ENCODE results near the gene ZBTB42. TPM values are rescaled to one million over a fixed set of nuclear protein-coding genes. Genes with fewer than 3 reads are reported as not detected.

The ZBTB42 gene
- total and polyA plus RNA-seq, 2 of the 13 experiments (the other 11 are each of a cell fraction or from before 2014, with no cell fraction given) = 2.8 to 4.2 TPM

DNA sequence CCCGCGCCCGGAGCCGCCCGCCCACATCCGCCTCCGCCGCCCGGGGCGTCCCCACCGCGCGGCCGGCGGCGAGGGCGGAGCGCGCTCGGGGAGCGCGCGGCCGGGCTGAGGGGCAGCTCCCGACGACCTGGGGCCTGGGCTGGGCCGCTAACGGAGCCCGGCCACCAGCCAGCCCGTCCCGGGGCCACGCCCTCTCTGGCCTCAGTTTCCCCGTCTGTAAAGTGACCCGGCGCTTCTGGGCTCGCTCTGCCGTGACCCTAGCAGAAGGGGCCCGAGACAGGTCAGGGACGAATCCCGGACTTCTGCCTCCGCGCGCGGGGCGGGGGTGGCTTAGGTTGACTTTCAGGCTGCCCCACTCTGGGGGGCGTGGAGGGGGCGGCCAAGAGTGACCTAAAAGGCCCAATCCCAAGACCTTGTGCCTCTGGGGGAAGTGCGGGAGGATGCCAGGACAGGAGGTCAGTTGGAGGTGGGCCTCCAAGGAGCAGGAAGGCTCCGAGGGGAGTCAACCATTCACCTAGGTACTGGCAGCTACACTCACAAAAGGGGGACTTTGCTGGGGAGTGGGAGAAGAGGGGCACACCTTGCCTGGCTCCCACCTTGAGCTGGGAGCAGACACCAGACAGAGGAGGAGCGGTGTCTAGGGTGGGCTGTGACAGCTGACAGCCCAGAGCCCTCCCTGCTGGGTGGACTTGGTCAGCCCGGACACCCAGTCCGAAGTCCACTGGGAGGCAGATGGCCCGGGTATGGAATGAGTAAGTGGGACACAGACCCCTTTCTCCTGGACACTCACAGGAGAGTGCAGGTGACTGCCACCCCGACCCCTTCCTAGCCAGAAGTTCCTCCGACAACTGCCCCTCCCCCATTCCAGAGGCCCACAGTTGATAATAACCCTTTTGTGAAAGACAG is 4.9 kb upstream of the ZBTB42 start (continued):
- TF ChIP-seq, protein P1, sequence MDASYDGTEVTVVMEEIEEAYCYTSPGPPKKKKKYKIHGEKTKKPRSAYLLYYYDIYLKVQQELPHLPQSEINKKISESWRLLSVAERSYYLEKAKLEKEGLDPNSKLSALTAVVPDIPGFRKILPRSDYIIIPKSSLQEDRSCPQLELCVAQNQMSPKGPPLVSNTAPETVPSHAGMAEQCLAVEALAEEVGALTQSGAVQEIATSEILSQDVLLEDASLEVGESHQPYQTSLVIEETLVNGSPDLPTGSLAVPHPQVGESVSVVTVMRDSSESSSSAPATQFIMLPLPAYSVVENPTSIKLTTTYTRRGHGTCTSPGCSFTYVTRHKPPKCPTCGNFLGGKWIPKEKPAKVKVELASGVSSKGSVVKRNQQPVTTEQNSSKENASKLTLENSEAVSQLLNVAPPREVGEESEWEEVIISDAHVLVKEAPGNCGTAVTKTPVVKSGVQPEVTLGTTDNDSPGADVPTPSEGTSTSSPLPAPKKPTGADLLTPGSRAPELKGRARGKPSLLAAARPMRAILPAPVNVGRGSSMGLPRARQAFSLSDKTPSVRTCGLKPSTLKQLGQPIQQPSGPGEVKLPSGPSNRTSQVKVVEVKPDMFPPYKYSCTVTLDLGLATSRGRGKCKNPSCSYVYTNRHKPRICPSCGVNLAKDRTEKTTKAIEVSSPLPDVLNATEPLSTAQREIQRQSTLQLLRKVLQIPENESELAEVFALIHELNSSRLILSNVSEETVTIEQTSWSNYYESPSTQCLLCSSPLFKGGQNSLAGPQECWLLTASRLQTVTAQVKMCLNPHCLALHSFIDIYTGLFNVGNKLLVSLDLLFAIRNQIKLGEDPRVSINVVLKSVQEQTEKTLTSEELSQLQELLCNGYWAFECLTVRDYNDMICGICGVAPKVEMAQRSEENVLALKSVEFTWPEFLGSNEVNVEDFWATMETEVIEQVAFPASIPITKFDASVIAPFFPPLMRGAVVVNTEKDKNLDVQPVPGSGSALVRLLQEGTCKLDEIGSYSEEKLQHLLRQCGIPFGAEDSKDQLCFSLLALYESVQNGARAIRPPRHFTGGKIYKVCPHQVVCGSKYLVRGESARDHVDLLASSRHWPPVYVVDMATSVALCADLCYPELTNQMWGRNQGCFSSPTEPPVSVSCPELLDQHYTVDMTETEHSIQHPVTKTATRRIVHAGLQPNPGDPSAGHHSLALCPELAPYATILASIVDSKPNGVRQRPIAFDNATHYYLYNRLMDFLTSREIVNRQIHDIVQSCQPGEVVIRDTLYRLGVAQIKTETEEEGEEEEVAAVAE (CRISPR knock-in tag; IDR thresholded peaks at IDR 0.05; ENCODE audit: borderline replicate concordance) = 0 out of 2 replicates have a peak, but pooled peaks have one; percentile 27
- peak; percentile 25 for TF ChIP-seq HNRNPLL (IDR thresholded peaks at IDR 0.05; ENCODE audit: low read depth, low read length, poor library complexity, severe bottlenecking)
- TF ChIP-seq NFE2L2 (IDR thresholded peaks at IDR 0.05; ENCODE audit: low read length) = no peak
- TF ChIP-seq HDAC1 (CRISPR knock-in tag; IDR thresholded peaks at IDR 0.05) = peak; percentile 60
- TF ChIP-seq MAF1 (CRISPR knock-in tag; IDR thresholded peaks at IDR 0.05; ENCODE audit: borderline replicate concordance) = no peak
- no peak for TF ChIP-seq PREB (CRISPR knock-in tag; IDR thresholded peaks at IDR 0.05)
- 0 out of 2 replicates have a peak, but pooled peaks have one; percentile 15 for TF ChIP-seq ZNF605 (CRISPR knock-in tag; IDR thresholded peaks at IDR 0.05)
- TF ChIP-seq RBAK (CRISPR knock-in tag; IDR thresholded peaks at IDR 0.05) = no peak
- 0 out of 2 replicates have a peak, but pooled peaks have one; percentile 48 for TF ChIP-seq ZBTB42 (CRISPR knock-in tag; IDR thresholded peaks at IDR 0.05)
- peak; percentile 52; the same call in 1 of the 2 replicates for TF ChIP-seq GABPB1 (CRISPR knock-in tag; IDR thresholded peaks at IDR 0.05)
- peak; percentile 15; the same call in 1 of the 2 replicates for TF ChIP-seq HES4 (CRISPR knock-in tag; IDR thresholded peaks at IDR 0.05; ENCODE audit: borderline replicate concordance)
- TF ChIP-seq, protein P2, sequence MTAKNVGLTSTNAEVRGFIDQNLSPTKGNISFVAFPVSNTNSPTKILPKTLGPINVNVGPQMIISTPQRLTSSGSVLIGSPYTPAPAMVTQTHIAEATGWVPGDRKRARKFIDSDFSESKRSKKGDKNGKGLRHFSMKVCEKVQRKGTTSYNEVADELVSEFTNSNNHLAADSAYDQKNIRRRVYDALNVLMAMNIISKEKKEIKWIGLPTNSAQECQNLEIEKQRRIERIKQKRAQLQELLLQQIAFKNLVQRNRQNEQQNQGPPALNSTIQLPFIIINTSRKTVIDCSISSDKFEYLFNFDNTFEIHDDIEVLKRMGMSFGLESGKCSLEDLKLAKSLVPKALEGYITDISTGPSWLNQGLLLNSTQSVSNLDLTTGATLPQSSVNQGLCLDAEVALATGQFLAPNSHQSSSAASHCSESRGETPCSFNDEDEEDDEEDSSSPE (CRISPR knock-in tag; IDR thresholded peaks at IDR 0.05) = no peak
- peak; percentile 26; the same call in 1 of the 2 replicates for TF ChIP-seq FOSL2 (CRISPR knock-in tag; IDR thresholded peaks at IDR 0.05)
- TF ChIP-seq, protein P3, sequence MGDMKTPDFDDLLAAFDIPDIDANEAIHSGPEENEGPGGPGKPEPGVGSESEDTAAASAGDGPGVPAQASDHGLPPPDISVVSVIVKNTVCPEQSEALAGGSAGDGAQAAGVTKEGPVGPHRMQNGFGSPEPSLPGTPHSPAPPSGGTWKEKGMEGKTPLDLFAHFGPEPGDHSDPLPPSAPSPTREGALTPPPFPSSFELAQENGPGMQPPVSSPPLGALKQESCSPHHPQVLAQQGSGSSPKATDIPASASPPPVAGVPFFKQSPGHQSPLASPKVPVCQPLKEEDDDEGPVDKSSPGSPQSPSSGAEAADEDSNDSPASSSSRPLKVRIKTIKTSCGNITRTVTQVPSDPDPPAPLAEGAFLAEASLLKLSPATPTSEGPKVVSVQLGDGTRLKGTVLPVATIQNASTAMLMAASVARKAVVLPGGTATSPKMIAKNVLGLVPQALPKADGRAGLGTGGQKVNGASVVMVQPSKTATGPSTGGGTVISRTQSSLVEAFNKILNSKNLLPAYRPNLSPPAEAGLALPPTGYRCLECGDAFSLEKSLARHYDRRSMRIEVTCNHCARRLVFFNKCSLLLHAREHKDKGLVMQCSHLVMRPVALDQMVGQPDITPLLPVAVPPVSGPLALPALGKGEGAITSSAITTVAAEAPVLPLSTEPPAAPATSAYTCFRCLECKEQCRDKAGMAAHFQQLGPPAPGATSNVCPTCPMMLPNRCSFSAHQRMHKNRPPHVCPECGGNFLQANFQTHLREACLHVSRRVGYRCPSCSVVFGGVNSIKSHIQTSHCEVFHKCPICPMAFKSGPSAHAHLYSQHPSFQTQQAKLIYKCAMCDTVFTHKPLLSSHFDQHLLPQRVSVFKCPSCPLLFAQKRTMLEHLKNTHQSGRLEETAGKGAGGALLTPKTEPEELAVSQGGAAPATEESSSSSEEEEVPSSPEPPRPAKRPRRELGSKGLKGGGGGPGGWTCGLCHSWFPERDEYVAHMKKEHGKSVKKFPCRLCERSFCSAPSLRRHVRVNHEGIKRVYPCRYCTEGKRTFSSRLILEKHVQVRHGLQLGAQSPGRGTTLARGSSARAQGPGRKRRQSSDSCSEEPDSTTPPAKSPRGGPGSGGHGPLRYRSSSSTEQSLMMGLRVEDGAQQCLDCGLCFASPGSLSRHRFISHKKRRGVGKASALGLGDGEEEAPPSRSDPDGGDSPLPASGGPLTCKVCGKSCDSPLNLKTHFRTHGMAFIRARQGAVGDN (CRISPR knock-in tag; IDR thresholded peaks at IDR 0.05) = peak; percentile 57
- TF ChIP-seq ZC3H13 (CRISPR knock-in tag; IDR thresholded peaks at IDR 0.05) = no peak
- no peak for TF ChIP-seq ZNF652 (CRISPR knock-in tag; IDR thresholded peaks at IDR 0.05; ENCODE audit: borderline replicate concordance, low read depth)
- TF ChIP-seq ZNF235 (CRISPR knock-in tag; IDR thresholded peaks at IDR 0.05; ENCODE audit: borderline replicate concordance) = no peak
- peak; percentile 56 for TF ChIP-seq PHF8 (CRISPR knock-in tag; IDR thresholded peaks at IDR 0.05)

Measured in HepG2 (cell line).